Measurements from ENCODE around the gene PTCRA.
"Not testable (repeated sequence)": the region's sequence is repeated elsewhere in the genome, so short reads cannot be mapped to it uniquely, and the experiment has no call there.

Gene PTCRA

GRCh38 chr6:42937548-42938427, 21.9 kb downstream of the PTCRA start:
- no peak overlapping the region for H3K4me3 ChIP-seq (ENCODE audit: low read depth, low read length)
- TF ChIP-seq, protein P1, sequence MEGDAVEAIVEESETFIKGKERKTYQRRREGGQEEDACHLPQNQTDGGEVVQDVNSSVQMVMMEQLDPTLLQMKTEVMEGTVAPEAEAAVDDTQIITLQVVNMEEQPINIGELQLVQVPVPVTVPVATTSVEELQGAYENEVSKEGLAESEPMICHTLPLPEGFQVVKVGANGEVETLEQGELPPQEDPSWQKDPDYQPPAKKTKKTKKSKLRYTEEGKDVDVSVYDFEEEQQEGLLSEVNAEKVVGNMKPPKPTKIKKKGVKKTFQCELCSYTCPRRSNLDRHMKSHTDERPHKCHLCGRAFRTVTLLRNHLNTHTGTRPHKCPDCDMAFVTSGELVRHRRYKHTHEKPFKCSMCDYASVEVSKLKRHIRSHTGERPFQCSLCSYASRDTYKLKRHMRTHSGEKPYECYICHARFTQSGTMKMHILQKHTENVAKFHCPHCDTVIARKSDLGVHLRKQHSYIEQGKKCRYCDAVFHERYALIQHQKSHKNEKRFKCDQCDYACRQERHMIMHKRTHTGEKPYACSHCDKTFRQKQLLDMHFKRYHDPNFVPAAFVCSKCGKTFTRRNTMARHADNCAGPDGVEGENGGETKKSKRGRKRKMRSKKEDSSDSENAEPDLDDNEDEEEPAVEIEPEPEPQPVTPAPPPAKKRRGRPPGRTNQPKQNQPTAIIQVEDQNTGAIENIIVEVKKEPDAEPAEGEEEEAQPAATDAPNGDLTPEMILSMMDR (IDR thresholded peaks at IDR 0.05; ENCODE audit: borderline replicate concordance, insufficient read depth, low read depth, low read length): no peak

GRCh38 chr6:42938428-42938796, 22.6 kb downstream of the PTCRA start:
- H3K4me3 ChIP-seq (ENCODE audit: low read depth, low read length): no peak overlapping the region

DNA sequence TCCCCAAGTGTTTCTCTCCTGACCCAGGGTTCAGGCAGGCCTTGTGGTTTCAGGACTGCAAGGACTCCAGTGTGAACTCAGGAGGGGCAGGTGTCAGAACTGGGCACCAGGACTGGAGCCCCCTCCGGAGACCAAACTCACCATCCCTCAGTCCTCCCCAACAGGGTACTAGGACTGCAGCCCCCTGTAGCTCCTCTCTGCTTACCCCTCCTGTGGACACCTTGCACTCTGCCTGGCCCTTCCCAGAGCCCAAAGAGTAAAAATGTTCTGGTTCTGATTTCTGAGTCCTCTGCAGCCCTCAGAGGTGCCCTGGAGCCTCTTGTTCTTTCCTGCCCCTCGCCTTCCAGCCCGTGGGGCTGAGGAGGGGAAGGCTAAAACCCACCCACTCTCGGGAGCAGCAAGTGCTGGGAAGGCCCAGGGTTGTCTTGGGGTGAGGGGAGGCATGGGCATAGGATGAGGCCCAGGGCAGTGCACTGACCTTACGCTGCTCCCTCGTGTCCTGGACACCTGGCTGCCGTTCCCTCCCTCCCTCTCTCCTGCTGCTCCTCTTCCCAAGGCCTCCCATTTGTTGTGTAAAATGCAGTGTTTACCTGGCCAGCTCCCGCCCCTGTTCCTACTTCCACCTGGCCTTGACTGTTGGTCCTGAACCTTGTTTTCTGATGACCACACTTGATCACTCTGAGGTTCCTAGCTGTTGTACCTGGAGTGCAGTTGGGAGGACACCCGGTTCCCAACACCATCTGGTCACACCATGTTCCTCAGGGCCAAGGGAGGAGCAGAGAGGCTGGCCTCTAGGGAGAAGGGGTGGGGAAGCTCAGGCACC, 23.3 kb downstream of the PTCRA start:
- no peak overlapping the region for H3K4me3 ChIP-seq (ENCODE audit: low read depth, low read length)
- TF ChIP-seq, protein P1 (IDR thresholded peaks at IDR 0.05; ENCODE audit: borderline replicate concordance, insufficient read depth, low read depth, low read length): no peak

More at GRCh38 chr6:42938428-42938796, 22.6 kb downstream of the PTCRA start:
- TF ChIP-seq, protein P1 (IDR thresholded peaks at IDR 0.05; ENCODE audit: borderline replicate concordance, insufficient read depth, low read depth, low read length): no peak

GRCh38 chr6:42939810-42940167, 23.9 kb downstream of the PTCRA start:
- no peak overlapping the region for H3K4me3 ChIP-seq (ENCODE audit: low read depth, low read length)
- TF ChIP-seq, protein P1 (IDR thresholded peaks at IDR 0.05; ENCODE audit: borderline replicate concordance, insufficient read depth, low read depth, low read length): no peak

GRCh38 chr6:42940493-42941045, 24.7 kb downstream of the PTCRA start:
- no peak overlapping the region for H3K4me3 ChIP-seq (ENCODE audit: low read depth, low read length)

DNA sequence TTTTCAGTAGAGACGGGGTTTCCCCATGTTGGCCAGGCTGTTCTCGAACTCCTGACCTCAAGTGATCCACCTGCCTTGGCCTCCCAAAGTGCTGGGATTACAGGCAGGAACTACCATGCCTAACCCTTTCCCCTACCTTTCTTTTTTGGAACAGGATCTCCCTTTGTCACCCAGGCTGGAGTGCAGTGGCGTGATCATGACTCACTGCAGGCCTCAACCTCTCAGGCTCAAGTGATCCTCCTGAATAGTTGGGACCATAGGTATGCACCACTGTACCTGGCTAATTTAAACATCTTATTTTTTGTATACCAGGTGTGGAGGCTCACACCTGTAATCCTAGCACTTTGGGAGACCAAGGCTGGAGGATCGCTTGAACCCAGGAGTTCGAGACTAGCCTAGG, 25.5 kb downstream of the PTCRA start:
- not testable (repeated sequence) for H3K4me3 ChIP-seq (ENCODE audit: low read depth, low read length)

More at GRCh38 chr6:42940493-42941045, 24.7 kb downstream of the PTCRA start:
- TF ChIP-seq, protein P1 (IDR thresholded peaks at IDR 0.05; ENCODE audit: borderline replicate concordance, insufficient read depth, low read depth, low read length): no peak

DNA sequence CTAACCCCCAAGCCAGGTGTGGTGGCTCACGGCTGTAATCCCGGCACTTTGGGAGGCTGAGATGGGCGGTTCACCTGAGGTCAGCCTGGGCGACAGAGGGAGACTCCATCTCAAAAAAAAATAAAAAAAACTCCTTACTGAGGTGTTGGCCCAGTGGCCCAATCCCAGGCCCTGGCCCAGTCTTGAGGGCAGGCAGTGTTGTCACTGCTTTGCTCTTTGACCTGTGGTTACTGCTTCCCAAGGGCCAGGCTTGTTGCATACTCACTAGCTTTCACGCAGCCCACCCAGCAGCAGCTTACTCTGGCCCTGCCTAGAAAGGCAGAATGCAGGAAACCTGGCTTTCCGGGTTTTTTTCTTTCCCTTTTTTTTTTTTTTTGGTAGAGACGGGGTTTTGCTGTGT, 26.6 kb downstream of the PTCRA start:
- TF ChIP-seq, protein P1 (IDR thresholded peaks at IDR 0.05; ENCODE audit: borderline replicate concordance, insufficient read depth, low read depth, low read length): no peak
- H3K4me3 ChIP-seq (ENCODE audit: low read depth, low read length): no peak overlapping the region

Data from GM12875 (cell line).